Gastrocnemius medialis (tissue), 4 donors: ENCODE results near the gene SEC61A1. TPM values are rescaled to one million over a fixed set of nuclear protein-coding genes. Genes with fewer than 3 reads are reported as not detected.

Source experiments
- ATAC-seq, 2 donors: fragments of 150-250 bp; one replicate each; pipeline ENCODE4 v1.9.1; 2016
- DNase-seq, 2 donors: peaks; one replicate each; pipeline ENCODE4 v3.0.0-alpha.2; 2019
- H3K27ac ChIP-seq, 4 donors: fragments of 200-600 bp; sonication (generic); 1 replicate in 1 of 4; 2 replicates in 3 of 4; pipeline ENCODE4 v1.5.1; 2016 to 2018; ENCODE audit warnings: mild to moderate bottlenecking in 2 of 4, moderate library complexity in 1 of 4
- H3K27me3 ChIP-seq, 3 donors: fragments of 200-600 bp; sonication (generic) in 2 of 3; 1 replicate in 1 of 3; 2 replicates in 2 of 3; pipeline versions ENCODE4 v1.5.1 to v1.6.0; 2016 to 2019; ENCODE audit warnings: mild to moderate bottlenecking in 1 of 3, moderate library complexity in 1 of 3
- H3K36me3 ChIP-seq, 2 donors: fragments of 200-600 bp; sonication (generic) in 1 of 2; one replicate each; pipeline ENCODE4 v1.5.1; 2017 to 2018
- H3K4me1 ChIP-seq, 2 donors: fragments of 200-600 bp; sonication (generic) in 1 of 2; one replicate each; pipeline ENCODE4 v1.5.1; 2016 to 2017; ENCODE audit warnings: mild to moderate bottlenecking in 2 of 2
- H3K4me3 ChIP-seq, 4 donors: fragments of 200-600 bp; sonication (generic) in 3 of 4; 1 replicate in 1 of 4; 2 replicates in 3 of 4; pipeline ENCODE4 v1.5.1; 2016 to 2019; ENCODE audit warnings: mild to moderate bottlenecking in 2 of 4
- H3K9me3 ChIP-seq, 3 donors: fragments of 200-600 bp; sonication (generic) in 2 of 3; 1 replicate in 1 of 3; 2 replicates in 2 of 3; pipeline ENCODE4 v1.5.1; 2016 to 2019
- POLR2A ChIP-seq, 2 donors: fragments of 450-650 bp; IDR thresholded peaks; one replicate each; pipeline ENCODE4 v1.6.1; 2017; ENCODE audit warnings: antibody characterized with exemption in 2 of 2, mild to moderate bottlenecking in 2 of 2, moderate library complexity in 2 of 2
- in situ Hi-C, 4 donors: fragments of 200-750 bp; cut with MboI; loops; one replicate each; pipeline versions ENCODE4 v1.15.0 to v1.8.0; 2017; ENCODE audit warnings: low sequenced_read_pairs in 4 of 4
- intact Hi-C: fragments of 100-400 bp; cut with DNase I; formaldehyde crosslinking; loops from one replicate; pipeline ENCODE4 v1.15.1; 2023; ENCODE audit warnings: low total_unique reads
- total RNA-seq, 4 donors: library from RNA; depleted of rRNA; stranded (reverse); fragments of >200 nt; gene quantifications; one replicate each; pipeline versions ENCODE4 v1.1.0 to v1.2.3, GENCODE V29; 2016
- TF ChIP-seq, protein P1 (sequence below), 5 experiments: fragments of 450-650 bp in 3 of 5; fragments of 200-600 bp in 2 of 5; sonication (generic) in 2 of 5; IDR thresholded peaks in 4 of 5; conservative IDR thresholded peaks in 1 of 5; 1 replicate in 4 of 5; 2 replicates in 1 of 5; pipeline ENCODE4 v1.5.1; 2016 to 2019; ENCODE audit warnings: antibody characterized with exemption in 5 of 5, mild to moderate bottlenecking in 3 of 5, moderate library complexity in 3 of 5

Gene SEC61A1
- total RNA-seq, 4 donors from 2014 or later = 81.6 to 135 (median 106) TPM

DNA sequence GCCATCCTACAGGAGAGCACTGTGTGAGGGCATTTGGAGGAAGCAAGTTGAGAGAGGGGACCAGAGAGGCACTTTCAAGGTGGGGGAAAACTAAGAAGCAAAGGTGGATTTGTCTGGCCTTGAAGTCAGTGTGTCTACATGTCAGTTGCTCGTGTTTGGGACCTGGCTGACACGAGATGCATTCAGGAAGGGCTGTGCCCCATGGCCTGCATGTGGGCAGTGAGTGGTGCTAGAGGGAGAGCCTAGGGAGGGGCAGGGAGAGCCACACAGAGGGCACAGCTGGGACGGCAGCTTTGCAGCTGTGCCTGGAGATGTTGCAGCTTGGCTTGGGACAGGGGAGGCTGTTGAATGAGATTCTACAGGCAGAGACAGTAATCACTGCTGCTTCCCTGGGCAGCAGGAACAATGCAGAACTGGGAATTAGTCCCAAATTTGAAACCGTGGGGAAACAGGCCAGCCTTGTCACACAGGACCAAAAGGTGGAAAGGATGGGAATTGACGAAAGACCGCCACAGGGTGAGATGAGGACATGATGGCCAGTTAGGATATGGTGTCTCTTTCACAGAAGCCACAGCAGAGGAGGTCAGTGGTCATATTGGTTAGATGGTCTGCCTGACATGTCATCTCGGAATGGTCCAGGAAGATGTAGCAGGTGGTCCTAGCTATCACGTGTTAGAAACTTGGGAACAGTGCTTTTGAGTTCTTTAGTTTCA is 10.0 kb downstream of the SEC61A1 start:
- Histone ChIP-seq H3K27me3 (no peaks in the 10 kb centered on the region), H3K36me3 (peaks cover 13 to 95% of the 10 kb centered on the region in 2 donors), H3K4me3 (no peak overlapping the region), H3K9me3 (no peaks in the 10 kb centered on the region), H3K27ac (no peak overlapping the region), H3K4me1 (peaks cover 0 to 3% of the 10 kb centered on the region in 2 donors)
- TF ChIP-seq POLR2A (IDR thresholded peaks at IDR 0.05) = no peak
- TF ChIP-seq, protein P1, sequence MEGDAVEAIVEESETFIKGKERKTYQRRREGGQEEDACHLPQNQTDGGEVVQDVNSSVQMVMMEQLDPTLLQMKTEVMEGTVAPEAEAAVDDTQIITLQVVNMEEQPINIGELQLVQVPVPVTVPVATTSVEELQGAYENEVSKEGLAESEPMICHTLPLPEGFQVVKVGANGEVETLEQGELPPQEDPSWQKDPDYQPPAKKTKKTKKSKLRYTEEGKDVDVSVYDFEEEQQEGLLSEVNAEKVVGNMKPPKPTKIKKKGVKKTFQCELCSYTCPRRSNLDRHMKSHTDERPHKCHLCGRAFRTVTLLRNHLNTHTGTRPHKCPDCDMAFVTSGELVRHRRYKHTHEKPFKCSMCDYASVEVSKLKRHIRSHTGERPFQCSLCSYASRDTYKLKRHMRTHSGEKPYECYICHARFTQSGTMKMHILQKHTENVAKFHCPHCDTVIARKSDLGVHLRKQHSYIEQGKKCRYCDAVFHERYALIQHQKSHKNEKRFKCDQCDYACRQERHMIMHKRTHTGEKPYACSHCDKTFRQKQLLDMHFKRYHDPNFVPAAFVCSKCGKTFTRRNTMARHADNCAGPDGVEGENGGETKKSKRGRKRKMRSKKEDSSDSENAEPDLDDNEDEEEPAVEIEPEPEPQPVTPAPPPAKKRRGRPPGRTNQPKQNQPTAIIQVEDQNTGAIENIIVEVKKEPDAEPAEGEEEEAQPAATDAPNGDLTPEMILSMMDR (IDR thresholded peaks at IDR 0.05 in 4 of 5, conservative IDR thresholded peaks at IDR 0.05 in 1 of 5) = no peak
- in situ Hi-C loops = no loop called here
- no peak for ATAC-seq
- DNase-seq = no peak
- intact Hi-C loops = no loop called here

- Histone ChIP-seq H3K4me1 (no peaks in the 10 kb centered on the region), H3K4me3 (no peak overlapping the region), H3K36me3 (peaks cover 13 to 98% of the 10 kb centered on the region in 2 donors), H3K9me3 (no peaks in the 10 kb centered on the region), H3K27ac (no peak overlapping the region), H3K27me3 (no peaks in the 10 kb centered on the region)
- intact Hi-C loops = no loop called here
- ATAC-seq (no peak), DNase-seq (no peak)
- no peak for TF ChIP-seq POLR2A (IDR thresholded peaks at IDR 0.05)
- in situ Hi-C loops = no loop called here
Observed at GRCh38 chr3:128063865-128064264, 11.6 kb downstream of the SEC61A1 start.

- no peaks in the 10 kb centered on the region for H3K9me3 ChIP-seq
- H3K27me3 ChIP-seq = no peaks in the 10 kb centered on the region
- ATAC-seq = no peak
- no peak overlapping the region for H3K27ac ChIP-seq
- in situ Hi-C loops = no loop called here
- no peak overlapping the region for H3K4me3 ChIP-seq
- no peak for DNase-seq
- peaks cover 13 to 100% of the 10 kb centered on the region in 2 donors for H3K36me3 ChIP-seq
- intact Hi-C loops = no loop called here
- H3K4me1 ChIP-seq = no peaks in the 10 kb centered on the region
- TF ChIP-seq POLR2A (IDR thresholded peaks at IDR 0.05) = no peak
- TF ChIP-seq, protein P1 (IDR thresholded peaks at IDR 0.05 in 4 of 5, conservative IDR thresholded peaks at IDR 0.05 in 1 of 5) = no peak
Observed at GRCh38 chr3:128064962-128065361, 12.7 kb downstream of the SEC61A1 start.

- Histone ChIP-seq H3K36me3 (peaks cover 13 to 100% of the 10 kb centered on the region in 2 donors), H3K27me3 (no peaks in the 10 kb centered on the region), H3K4me3 (no peak overlapping the region), H3K4me1 (no peaks in the 10 kb centered on the region), H3K9me3 (no peaks in the 10 kb centered on the region), H3K27ac (no peak overlapping the region)
- intact Hi-C loops (no loop called here), in situ Hi-C loops (no loop called here)
- TF ChIP-seq, protein P1 (IDR thresholded peaks at IDR 0.05 in 4 of 5, conservative IDR thresholded peaks at IDR 0.05 in 1 of 5) = no peak
- TF ChIP-seq POLR2A (IDR thresholded peaks at IDR 0.05) = no peak
- no peak for ATAC-seq
- no peak for DNase-seq
Observed at GRCh38 chr3:128066114-128066513, 13.9 kb downstream of the SEC61A1 start.

- Histone ChIP-seq H3K4me3 (no peak overlapping the region), H3K4me1 (peaks cover 0 to 4% of the 10 kb centered on the region in 2 donors), H3K9me3 (no peaks in the 10 kb centered on the region), H3K36me3 (peaks cover 13 to 100% of the 10 kb centered on the region in 2 donors), H3K27ac (no peak overlapping the region), H3K27me3 (no peaks in the 10 kb centered on the region)
- DNase-seq = no peak
- in situ Hi-C loops (no loop called here), intact Hi-C loops (no loop called here)
- TF ChIP-seq POLR2A (IDR thresholded peaks at IDR 0.05) = no peak
- TF ChIP-seq, protein P1 (IDR thresholded peaks at IDR 0.05 in 4 of 5, conservative IDR thresholded peaks at IDR 0.05 in 1 of 5) = no peak
- ATAC-seq = no peak
Observed at GRCh38 chr3:128066676-128067075, 14.4 kb downstream of the SEC61A1 start.
